ENCODE measurements around the gene ZAR1L.

Gene ZAR1L

GRCh38 chr13:32300406-32300805 lies 14.8 kb downstream of the ZAR1L start:
- no peak for DNase-seq

- DNase-seq = no peak
Measured at GRCh38 chr13:32299893-32300292, 15.3 kb downstream of the ZAR1L start.

- DNase-seq = no peak
Measured at GRCh38 chr13:32298695-32299094, 16.5 kb downstream of the ZAR1L start.

DNA sequence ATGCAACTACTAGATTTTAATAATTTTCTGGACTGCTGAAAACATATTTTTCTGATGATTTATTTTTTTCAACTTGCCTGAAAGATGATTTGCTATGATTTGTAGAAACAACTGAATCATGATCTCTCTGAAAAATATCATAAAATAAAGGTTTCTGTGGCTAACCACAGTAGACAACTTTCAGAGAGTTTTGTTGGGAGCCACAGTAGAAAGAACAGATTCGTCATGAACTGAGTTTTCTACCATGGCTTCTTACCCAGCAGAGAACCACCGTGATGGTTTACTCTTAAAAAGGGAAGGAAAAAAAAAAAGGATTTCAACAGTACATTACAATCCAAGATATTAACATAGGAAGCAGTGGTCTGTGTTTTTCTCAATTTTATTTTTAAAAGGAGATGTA lies 18.0 kb downstream of the ZAR1L start:
- DNase-seq = no peak

DNA sequence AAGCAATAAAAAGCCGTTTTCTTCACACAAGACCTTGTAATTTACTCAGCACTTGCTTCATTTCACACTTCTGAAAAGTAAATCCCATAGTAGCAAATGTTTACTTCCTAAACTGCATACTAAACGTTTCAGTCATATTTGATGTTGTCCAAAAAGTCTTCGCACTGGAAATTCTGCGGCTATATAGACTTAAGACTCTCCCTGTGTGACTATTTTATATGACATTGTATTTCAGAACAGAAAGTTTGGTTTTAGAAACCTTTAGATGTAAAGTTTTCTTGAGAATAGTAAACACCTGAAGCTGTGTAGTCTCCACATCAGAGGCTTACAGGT lies 29.6 kb downstream of the ZAR1L start:
- DNase-seq = no peak

DNA sequence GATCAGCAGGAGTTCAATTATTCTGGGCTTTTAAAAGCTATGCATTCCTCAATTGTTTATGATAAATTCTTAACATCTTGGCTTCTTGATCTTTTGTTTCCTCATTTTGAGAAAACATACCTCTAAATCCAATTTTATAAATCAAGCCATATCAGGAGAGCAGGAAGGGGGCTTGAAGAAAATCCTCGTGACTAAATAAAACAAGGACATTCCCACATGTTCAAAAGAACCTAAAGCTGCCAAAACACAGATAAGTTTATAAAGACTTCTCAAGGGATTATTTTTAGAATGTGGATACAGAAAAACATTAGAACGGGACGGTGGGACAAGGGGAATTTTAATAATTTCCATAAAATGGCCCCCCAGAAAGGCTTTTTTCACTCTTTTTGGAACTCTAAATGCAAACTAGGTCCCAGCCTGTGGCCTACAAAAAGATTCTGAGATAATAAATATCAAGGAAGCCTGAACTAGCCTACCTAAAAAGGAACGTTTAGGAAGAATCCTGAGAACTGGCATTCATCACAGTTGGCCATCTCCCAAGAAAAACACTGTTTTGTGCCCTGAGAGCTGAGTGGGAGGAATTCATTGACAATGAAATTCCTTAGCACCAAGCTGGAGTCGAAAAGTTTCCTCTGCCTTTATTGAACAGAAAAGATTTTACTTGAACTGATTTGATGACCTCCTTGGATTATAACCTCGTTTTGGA lies 30.1 kb downstream of the ZAR1L start:
- no peak for DNase-seq

GRCh38 chr13:32282096-32282711 lies 33.0 kb downstream of the ZAR1L start:
- no peak for DNase-seq

GRCh38 chr13:32281096-32281495 lies 34.1 kb downstream of the ZAR1L start:
- no peak for DNase-seq

- peak; percentile 21 for DNase-seq
Measured at GRCh38 chr13:32278426-32278825, 36.7 kb downstream of the ZAR1L start.

GRCh38 chr13:32277839-32278238 lies 37.3 kb downstream of the ZAR1L start:
- no peak for DNase-seq

- DNase-seq = peak; percentile 59
Measured at GRCh38 chr13:32272021-32272683, 43.0 kb downstream of the ZAR1L start.

DNA sequence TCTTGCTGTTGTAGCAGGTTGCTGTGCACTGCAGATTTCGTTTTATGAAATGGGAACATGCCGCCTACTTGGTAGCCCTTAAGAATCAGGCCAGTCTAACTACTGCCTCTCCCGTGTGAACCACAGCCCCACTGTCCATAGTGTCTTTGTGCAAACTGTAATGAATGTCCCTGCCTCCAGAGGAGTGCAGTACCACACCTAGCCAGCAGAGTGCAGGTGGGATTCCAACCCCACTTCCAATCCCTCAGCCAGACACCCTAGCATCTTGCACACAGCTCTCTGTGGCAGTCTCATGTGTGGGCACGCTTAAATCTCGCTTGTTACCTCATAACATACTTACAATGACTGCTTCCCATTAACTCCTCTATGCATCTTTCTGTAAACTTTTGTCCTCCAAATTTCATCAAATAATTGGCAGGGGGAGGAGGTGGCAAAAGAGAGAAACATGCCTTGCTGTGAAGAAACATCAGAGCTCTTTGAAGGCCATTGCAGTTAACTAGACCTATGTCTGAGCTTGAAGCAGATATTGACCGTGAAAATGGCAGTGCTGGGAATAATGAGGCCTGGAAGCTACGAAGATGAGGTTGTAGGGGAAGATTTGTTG lies 47.2 kb downstream of the ZAR1L start:
- peak; percentile 28 for DNase-seq

DNA sequence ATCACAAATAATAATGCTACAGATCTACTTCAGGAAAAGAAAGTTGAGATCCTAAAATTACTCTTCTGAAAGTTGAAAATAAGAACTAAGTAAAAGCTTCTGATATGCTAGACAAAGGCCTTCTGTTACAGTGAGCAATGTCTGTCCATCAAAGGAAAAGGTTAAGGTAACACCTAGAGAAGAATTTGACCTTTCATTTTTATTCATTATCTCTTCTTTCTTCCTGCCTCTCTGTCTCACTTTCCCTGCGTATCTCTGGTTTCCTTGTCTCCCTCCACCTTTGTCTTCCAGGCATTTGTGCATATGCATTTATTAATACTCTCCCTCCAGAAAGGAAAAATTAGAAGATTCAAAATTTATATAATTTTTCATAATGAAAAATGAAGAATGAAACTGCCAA lies 49.0 kb downstream of the ZAR1L start:
- no peak for DNase-seq

GRCh38 chr13:32265726-32266125 lies 49.4 kb downstream of the ZAR1L start:
- no peak for DNase-seq

DNA sequence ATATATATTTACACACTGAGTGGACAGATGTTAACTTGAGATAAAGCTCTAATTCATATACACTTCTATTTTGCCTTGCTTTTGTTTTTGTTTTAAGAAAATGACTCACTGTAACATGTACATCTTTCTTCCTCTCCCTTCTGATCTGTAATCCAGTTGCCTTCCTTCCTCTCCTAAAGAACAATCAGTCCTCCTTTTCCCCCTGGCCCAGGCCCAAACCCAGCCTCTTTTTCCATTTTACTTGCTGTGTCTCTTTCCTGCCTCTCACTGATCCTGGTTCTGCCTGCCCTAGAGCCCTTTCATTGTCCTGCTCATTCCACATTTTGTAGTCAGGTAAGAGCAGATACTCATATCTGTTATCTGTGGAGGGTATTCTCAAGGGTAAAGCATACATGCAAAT lies 50.8 kb downstream of the ZAR1L start:
- no peak for DNase-seq

- no peak for DNase-seq
Measured at GRCh38 chr13:32262619-32263018, 52.5 kb downstream of the ZAR1L start.

- no peak for DNase-seq
Measured at GRCh38 chr13:32262165-32262564, 53.0 kb downstream of the ZAR1L start.

DNA sequence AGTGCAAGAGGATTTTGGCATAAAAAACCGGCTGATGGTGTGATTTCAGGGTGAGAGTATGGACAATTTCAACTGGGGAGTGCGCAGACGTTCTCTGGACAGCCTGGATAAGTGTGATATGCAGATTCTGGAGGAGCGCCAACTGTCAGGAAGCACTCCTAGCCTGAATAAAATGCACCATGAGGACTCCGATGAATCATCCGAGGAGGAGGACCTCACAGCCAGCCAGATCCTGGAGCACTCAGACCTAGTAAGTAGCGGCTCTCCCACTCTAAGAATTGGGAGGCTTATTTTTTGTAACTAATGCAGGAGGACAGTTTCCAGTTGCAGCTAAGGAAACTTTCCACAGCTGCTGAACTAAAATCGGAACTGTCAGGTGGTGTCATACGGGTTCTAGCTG lies 53.6 kb downstream of the ZAR1L start:
- DNase-seq = no peak

GRCh38 chr13:32259116-32259515 lies 56.0 kb downstream of the ZAR1L start:
- DNase-seq = no peak

- no peak for DNase-seq
Measured at GRCh38 chr13:32257649-32258048, 57.5 kb downstream of the ZAR1L start.

DNA sequence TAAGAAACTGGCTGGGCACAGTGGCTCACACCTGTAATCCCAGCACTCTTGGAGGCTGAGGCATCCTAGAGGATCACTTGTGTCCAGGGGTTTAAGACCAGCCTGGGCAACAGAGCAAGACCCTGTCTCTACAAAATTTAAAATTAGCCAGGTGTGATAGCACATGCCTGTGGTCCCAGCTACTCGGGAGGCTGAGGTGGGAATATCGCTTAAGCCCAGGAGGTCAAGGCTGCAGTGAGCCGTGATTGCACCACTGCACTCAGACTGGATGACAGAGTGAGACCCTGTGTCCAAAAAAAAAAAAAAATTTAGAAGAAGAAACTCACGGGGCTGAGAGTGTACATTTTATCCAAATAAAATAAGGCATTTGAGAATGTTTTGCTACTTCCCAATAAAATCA lies 58.9 kb downstream of the ZAR1L start:
- DNase-seq = no peak

DNA sequence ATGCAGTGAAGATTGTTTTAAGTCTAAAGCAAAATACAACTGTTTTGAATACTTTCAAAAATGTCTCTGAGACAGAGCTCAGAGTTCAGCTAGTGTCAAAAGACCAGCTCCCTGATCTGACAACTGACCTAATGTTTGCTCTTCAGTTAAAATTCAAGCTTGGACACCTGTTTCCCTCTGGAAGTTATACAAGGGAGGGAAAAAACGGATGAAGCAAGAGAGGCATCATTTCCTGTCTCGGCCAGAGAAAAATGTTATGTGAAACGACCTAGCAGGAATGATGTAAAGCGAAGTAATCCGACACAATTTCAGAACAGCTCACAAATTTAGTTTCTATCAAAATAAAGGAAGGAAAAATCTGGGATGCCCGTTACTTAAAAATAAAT lies 59.4 kb downstream of the ZAR1L start:
- no peak for DNase-seq

GRCh38 chr13:32254916-32255723 lies 60.0 kb downstream of the ZAR1L start:
- DNase-seq = no peak

Measured in inflammatory macrophage treated with lipopolysaccharide for 4 hours (primary cell).